Gastrocnemius medialis (tissue), 4 donors: ENCODE results near the gene DPM2. TPM values are rescaled to one million over a fixed set of nuclear protein-coding genes. Genes with fewer than 3 reads are reported as not detected.

Experiments used
- ATAC-seq, 2 donors: fragments of 150-250 bp; one replicate each; pipeline ENCODE4 v1.9.1; 2016
- DNase-seq, 2 donors: peaks; one replicate each; pipeline ENCODE4 v3.0.0-alpha.2; 2019
- H3K27ac ChIP-seq, 4 donors: fragments of 200-600 bp; sonication (generic); 1 replicate in 1 of 4; 2 replicates in 3 of 4; pipeline ENCODE4 v1.5.1; 2016 to 2018; ENCODE audit warnings: mild to moderate bottlenecking in 2 of 4, moderate library complexity in 1 of 4
- H3K27me3 ChIP-seq, 3 donors: fragments of 200-600 bp; sonication (generic) in 2 of 3; 1 replicate in 1 of 3; 2 replicates in 2 of 3; pipeline versions ENCODE4 v1.5.1 to v1.6.0; 2016 to 2019; ENCODE audit warnings: mild to moderate bottlenecking in 1 of 3, moderate library complexity in 1 of 3
- H3K36me3 ChIP-seq, 2 donors: fragments of 200-600 bp; sonication (generic) in 1 of 2; one replicate each; pipeline ENCODE4 v1.5.1; 2017 to 2018
- H3K4me1 ChIP-seq, 2 donors: fragments of 200-600 bp; sonication (generic) in 1 of 2; one replicate each; pipeline ENCODE4 v1.5.1; 2016 to 2017; ENCODE audit warnings: mild to moderate bottlenecking in 2 of 2
- H3K4me3 ChIP-seq, 4 donors: fragments of 200-600 bp; sonication (generic) in 3 of 4; 1 replicate in 1 of 4; 2 replicates in 3 of 4; pipeline ENCODE4 v1.5.1; 2016 to 2019; ENCODE audit warnings: mild to moderate bottlenecking in 2 of 4
- H3K9me3 ChIP-seq, 3 donors: fragments of 200-600 bp; sonication (generic) in 2 of 3; 1 replicate in 1 of 3; 2 replicates in 2 of 3; pipeline ENCODE4 v1.5.1; 2016 to 2019
- CTCF ChIP-seq, 5 experiments: fragments of 450-650 bp in 3 of 5; fragments of 200-600 bp in 2 of 5; sonication (generic) in 2 of 5; IDR thresholded peaks in 4 of 5; conservative IDR thresholded peaks in 1 of 5; 1 replicate in 4 of 5; 2 replicates in 1 of 5; pipeline ENCODE4 v1.5.1; 2016 to 2019; ENCODE audit warnings: antibody characterized with exemption in 5 of 5, mild to moderate bottlenecking in 3 of 5, moderate library complexity in 3 of 5
- POLR2A ChIP-seq, 2 donors: fragments of 450-650 bp; IDR thresholded peaks; one replicate each; pipeline ENCODE4 v1.6.1; 2017; ENCODE audit warnings: antibody characterized with exemption in 2 of 2, mild to moderate bottlenecking in 2 of 2, moderate library complexity in 2 of 2
- in situ Hi-C, 4 donors: fragments of 200-750 bp; cut with MboI; loops; one replicate each; pipeline versions ENCODE4 v1.15.0 to v1.8.0; 2017; ENCODE audit warnings: low sequenced_read_pairs in 4 of 4
- intact Hi-C: fragments of 100-400 bp; cut with DNase I; formaldehyde crosslinking; loops from one replicate; pipeline ENCODE4 v1.15.1; 2023; ENCODE audit warnings: low total_unique reads
- total RNA-seq, 4 donors: library from RNA; depleted of rRNA; stranded (reverse); fragments of >200 nt; gene quantifications; one replicate each; pipeline versions ENCODE4 v1.1.0 to v1.2.3, GENCODE V29; 2016

The DPM2 gene
- total RNA-seq, 4 donors from 2014 or later: 4.7 to 10.4 (median 5.9) TPM

- H3K9me3 ChIP-seq: no peaks in the 10 kb centered on the region
- no peaks in the 10 kb centered on the region for H3K27me3 ChIP-seq
- ATAC-seq: no peak
- TF ChIP-seq CTCF (IDR thresholded peaks at IDR 0.05 in 4 of 5, conservative IDR thresholded peaks at IDR 0.05 in 1 of 5) (no peak), POLR2A (IDR thresholded peaks at IDR 0.05) (no peak)
- H3K36me3 ChIP-seq: no peaks in the 10 kb centered on the region
- H3K4me3 ChIP-seq: peak overlapping the region; percentile 67 to 97 (median 78)
- H3K4me1 ChIP-seq: peaks cover 56 to 65% of the 10 kb centered on the region in 2 donors
- in situ Hi-C loops (no loop called here), intact Hi-C loops (loop anchor here (5.0 kb wide), 1 partner anchor 118 kb away; no protein-coding TSS in a partner anchor)
- DNase-seq: no peak
- peak overlapping the region; percentile 71 to 95 (median 88) for H3K27ac ChIP-seq
Measured at GRCh38 chr9:127979333-127980059, 41.8 kb upstream of the DPM2 start.

- Histone ChIP-seq H3K4me3 (peak overlapping the region; percentile 67 to 97 (median 78)), H3K4me1 (peaks cover 61 to 70% of the 10 kb centered on the region in 2 donors), H3K36me3 (no peaks in the 10 kb centered on the region), H3K27me3 (no peaks in the 10 kb centered on the region), H3K9me3 (no peaks in the 10 kb centered on the region), H3K27ac (peak overlapping the region; percentile 71 to 95 (median 88))
- in situ Hi-C loops: no loop called here
- TF ChIP-seq CTCF (IDR thresholded peaks at IDR 0.05 in 4 of 5, conservative IDR thresholded peaks at IDR 0.05 in 1 of 5) (no peak), POLR2A (IDR thresholded peaks at IDR 0.05) (no peak)
- intact Hi-C loops: no loop called here
- no peak for ATAC-seq
- DNase-seq: no peak
Measured at GRCh38 chr9:127979015-127979332, 41.3 kb upstream of the DPM2 start.

DNA sequence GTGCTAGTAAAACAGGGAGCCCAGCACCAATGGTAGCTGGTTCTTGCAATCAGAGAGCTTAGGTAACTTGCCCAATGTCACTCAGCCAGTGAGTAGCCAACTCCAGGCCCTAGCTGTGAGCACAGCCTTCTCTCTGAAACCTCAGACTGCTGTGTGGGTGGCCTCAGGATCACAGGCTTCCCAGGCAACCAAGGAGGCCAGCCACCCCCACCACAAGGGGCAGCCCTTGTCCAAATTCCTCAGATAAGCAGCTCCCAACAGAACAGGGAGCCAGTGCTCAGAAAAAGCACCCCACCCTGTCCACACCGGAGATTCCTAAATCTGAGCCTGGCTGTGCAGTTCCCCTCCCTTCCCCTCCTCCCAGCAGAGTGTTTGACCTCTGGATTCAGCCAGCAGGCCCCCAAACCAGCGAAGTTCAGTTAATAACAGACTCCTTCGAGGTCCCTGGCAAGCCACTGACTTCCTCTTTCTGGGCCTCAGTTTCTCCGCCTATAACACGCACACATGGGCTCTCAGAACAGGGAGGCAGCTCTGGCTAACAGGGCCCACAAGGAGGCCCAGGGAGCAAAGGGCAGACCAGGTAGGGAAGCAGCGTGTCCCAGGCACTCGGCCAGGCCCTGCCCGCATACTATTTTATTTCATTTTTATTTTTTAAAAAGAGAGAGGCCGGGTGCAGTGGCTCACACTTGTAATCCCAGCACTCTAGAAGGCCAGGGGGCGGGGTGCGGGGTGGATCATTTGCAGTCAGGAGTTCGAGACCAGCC, 40.4 kb upstream of the DPM2 start:
- DNase-seq (no peak), ATAC-seq (no peak)
- in situ Hi-C loops: no loop called here
- TF ChIP-seq POLR2A (IDR thresholded peaks at IDR 0.05) (no peak), CTCF (IDR thresholded peaks at IDR 0.05 in 4 of 5, conservative IDR thresholded peaks at IDR 0.05 in 1 of 5) (no peak)
- Histone ChIP-seq H3K27me3 (no peaks in the 10 kb centered on the region), H3K4me1 (peaks cover 69 to 78% of the 10 kb centered on the region in 2 donors), H3K36me3 (no peaks in the 10 kb centered on the region), H3K27ac (no peak overlapping the region), H3K4me3 (no peak overlapping the region), H3K9me3 (no peaks in the 10 kb centered on the region)
- intact Hi-C loops: no loop called here

- ATAC-seq (no peak), DNase-seq (no peak)
- H3K27ac ChIP-seq: no peak overlapping the region
- no peaks in the 10 kb centered on the region for H3K27me3 ChIP-seq
- H3K4me1 ChIP-seq: peaks cover 77 to 86% of the 10 kb centered on the region in 2 donors
- intact Hi-C loops: no loop called here
- in situ Hi-C loops: no loop called here
- no peaks in the 10 kb centered on the region for H3K9me3 ChIP-seq
- H3K36me3 ChIP-seq: no peaks in the 10 kb centered on the region
- no peak for TF ChIP-seq POLR2A (IDR thresholded peaks at IDR 0.05)
- no peak for TF ChIP-seq CTCF (IDR thresholded peaks at IDR 0.05 in 4 of 5, conservative IDR thresholded peaks at IDR 0.05 in 1 of 5)
- H3K4me3 ChIP-seq: no peak overlapping the region
Measured at GRCh38 chr9:127977009-127977883, 39.6 kb upstream of the DPM2 start.
